Esophagus squamous epithelium (tissue), 5 donors: ENCODE measurements around the gene GABRA5. TPM values are rescaled to one million over a fixed set of nuclear protein-coding genes. Genes with fewer than 3 reads are reported as not detected.
"Not testable (repeated sequence)": the region's sequence is repeated elsewhere in the genome, so short reads cannot be mapped to it uniquely, and the experiment has no call there.

Source experiments
- DNase-seq: peaks from one replicate; lab custom pipeline; 2025; lab: John Stamatoyannopoulos, UW
- H3K27ac ChIP-seq, 4 donors: fragments of 200-600 bp; sonication (generic); one replicate each; pipeline ENCODE4 v1.5.1; 2016 to 2019; ENCODE audit warnings: mild to moderate bottlenecking in 1 of 4
- H3K27me3 ChIP-seq, 4 donors: fragments of 200-600 bp; sonication (generic); 1 replicate in 3 of 4; 2 replicates in 1 of 4; pipeline versions ENCODE4 v1.5.1 to v1.6.0; 2017 to 2021; ENCODE audit warnings: antibody characterized with exemption in 1 of 4
- H3K36me3 ChIP-seq, 3 donors: fragments of 200-600 bp; sonication (generic); one replicate each; pipeline ENCODE4 v1.5.1; 2016 to 2019
- H3K4me1 ChIP-seq, 3 donors: fragments of 200-600 bp; sonication (generic); one replicate each; pipeline ENCODE4 v1.5.1; 2017 to 2019
- H3K4me3 ChIP-seq, 4 donors: fragments of 200-600 bp; sonication (generic); 1 replicate in 3 of 4; 2 replicates in 1 of 4; pipeline ENCODE4 v1.5.1; 2016 to 2019; ENCODE audit warnings: mild to moderate bottlenecking in 2 of 4, moderate library complexity in 1 of 4
- H3K9me3 ChIP-seq, 3 donors: fragments of 200-600 bp; sonication (generic); one replicate each; pipeline ENCODE4 v1.5.1; 2016 to 2019
- POLR2A ChIP-seq, 4 donors: fragments of 450-650 bp; IDR thresholded peaks; one replicate each; pipeline ENCODE4 v1.6.1; 2017; ENCODE audit warnings: antibody characterized with exemption in 4 of 4, mild to moderate bottlenecking in 4 of 4, moderate library complexity in 3 of 4
- WGBS, 2 donors: methylation state at CpG; one replicate each; pipeline ENCODE4 v1.1.5; 2018; 5-methylcytosine and 5-hydroxymethylcytosine counted together
- intact Hi-C: fragments of 100-400 bp; cut with DNase I; formaldehyde crosslinking; loops from one replicate; pipeline ENCODE4 v1.15.0; 2022
- total RNA-seq, 4 donors: library from RNA; depleted of rRNA; stranded (reverse); fragments of >200 nt; gene quantifications; one replicate each; pipeline ENCODE4 v1.1.0, GENCODE V29; 2016
- TF ChIP-seq, protein P1 (sequence below), 6 experiments: fragments of 450-650 bp in 4 of 6; fragments of 200-600 bp in 2 of 6; sonication (generic) in 2 of 6; IDR thresholded peaks; one replicate each; pipeline ENCODE4 v1.5.1; 2016 to 2019; ENCODE audit warnings: antibody characterized with exemption in 6 of 6, mild to moderate bottlenecking in 4 of 6, moderate library complexity in 4 of 6
- donor health status: DM: yes; HTN: yes; CAD: no.

The GABRA5 gene
- under 1 TPM in 2 of 4 donors, not detected in 2; 0.57 TPM for total RNA-seq

DNA sequence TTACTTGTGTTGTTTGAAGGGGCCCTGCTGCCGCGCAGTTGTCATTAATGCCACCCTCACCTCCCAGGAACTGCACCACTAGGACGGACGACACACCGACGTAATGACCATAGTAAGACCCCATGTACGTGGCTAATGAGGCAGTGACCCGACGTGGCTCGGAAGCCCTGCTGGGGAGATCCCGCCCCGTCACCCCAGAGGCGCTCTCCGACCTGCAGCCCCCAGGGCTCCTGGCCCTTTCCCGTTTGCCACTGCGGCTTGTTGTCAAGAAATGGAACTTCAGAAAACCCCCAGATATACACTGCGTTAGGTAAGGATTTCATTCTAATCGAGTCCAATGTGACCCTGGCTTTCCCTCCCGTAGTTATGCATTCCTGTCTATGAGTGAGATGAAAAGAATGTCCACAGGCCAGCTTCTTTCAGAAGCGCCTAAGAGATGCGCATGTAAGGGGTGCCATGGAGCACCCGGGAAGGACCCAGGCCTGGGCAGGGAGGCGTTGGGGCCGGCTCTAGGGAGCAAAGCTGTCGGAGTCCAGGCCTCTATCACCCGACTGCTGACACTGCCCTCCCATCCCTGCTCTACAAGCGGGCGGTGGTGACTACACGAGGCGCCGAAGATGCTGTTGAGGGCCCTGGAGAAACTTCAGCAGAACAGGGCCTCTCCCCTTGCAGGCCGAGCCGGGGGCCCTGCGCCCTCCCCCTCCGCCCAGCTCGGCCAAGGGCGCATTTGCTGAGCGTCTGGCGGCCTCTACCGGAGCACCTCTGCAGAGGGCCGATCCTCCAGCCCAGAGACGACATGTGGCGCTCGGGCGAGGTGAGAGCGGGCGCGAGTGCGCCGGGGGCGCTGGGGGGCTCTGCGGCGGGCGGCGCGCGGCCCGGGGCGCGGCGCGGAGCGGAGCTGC is at the start of gene GABRA5:
Gene GABRA5 (plus strand): TSS at position 765 of the 902 bp plus-strand sequence. CDS start 2,187 bp downstream, outside the sequence.
- H3K36me3 ChIP-seq: no peaks in the 10 kb centered on the region
- H3K27ac ChIP-seq: no peak within 1 kb of the TSS
- no peak for DNase-seq
- WGBS, 2 donors: 22 to 47% methylated on average over 9 to 17 of the region's 63 CpGs
- H3K9me3 ChIP-seq: no peaks in the 10 kb centered on the region
- intact Hi-C loops: no loop called here
- peak within 1 kb of the TSS in 3 of 4 donors; percentile 28 to 45 (median 31) for H3K4me3 ChIP-seq
- TF ChIP-seq, protein P1, sequence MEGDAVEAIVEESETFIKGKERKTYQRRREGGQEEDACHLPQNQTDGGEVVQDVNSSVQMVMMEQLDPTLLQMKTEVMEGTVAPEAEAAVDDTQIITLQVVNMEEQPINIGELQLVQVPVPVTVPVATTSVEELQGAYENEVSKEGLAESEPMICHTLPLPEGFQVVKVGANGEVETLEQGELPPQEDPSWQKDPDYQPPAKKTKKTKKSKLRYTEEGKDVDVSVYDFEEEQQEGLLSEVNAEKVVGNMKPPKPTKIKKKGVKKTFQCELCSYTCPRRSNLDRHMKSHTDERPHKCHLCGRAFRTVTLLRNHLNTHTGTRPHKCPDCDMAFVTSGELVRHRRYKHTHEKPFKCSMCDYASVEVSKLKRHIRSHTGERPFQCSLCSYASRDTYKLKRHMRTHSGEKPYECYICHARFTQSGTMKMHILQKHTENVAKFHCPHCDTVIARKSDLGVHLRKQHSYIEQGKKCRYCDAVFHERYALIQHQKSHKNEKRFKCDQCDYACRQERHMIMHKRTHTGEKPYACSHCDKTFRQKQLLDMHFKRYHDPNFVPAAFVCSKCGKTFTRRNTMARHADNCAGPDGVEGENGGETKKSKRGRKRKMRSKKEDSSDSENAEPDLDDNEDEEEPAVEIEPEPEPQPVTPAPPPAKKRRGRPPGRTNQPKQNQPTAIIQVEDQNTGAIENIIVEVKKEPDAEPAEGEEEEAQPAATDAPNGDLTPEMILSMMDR (IDR thresholded peaks at IDR 0.05): peak in 1 of 6 experiments; percentile 11
- no peak for TF ChIP-seq POLR2A (IDR thresholded peaks at IDR 0.05)
- H3K27me3 ChIP-seq: peaks cover 0 to 57% (median 8%) of the 10 kb centered on the region in 4 donors
- H3K4me1 ChIP-seq: peaks cover 4 to 23% (median 9%) of the 10 kb centered on the region in 3 donors

GRCh38 chr15:26831191-26831590 is 35.7 kb upstream of the GABRA5 start:
- H3K9me3 ChIP-seq, H3K4me1 ChIP-seq, intact Hi-C loops, H3K27ac ChIP-seq, H3K36me3 ChIP-seq, DNase-seq, H3K27me3 ChIP-seq, H3K4me3 ChIP-seq: not testable (repeated sequence)
- 100% methylated on average over 1 of the region's 36 CpGs; no CpG with 5 or more reads in 1 of the 2 donors for WGBS, 2 donors

GRCh38 chr15:26831951-26832350 is 34.9 kb upstream of the GABRA5 start:
- H3K4me3 ChIP-seq: no peak overlapping the region
- no peaks in the 10 kb centered on the region for H3K36me3 ChIP-seq
- H3K27ac ChIP-seq: no peak overlapping the region
- TF ChIP-seq POLR2A (IDR thresholded peaks at IDR 0.05): no peak
- TF ChIP-seq, protein P1 (IDR thresholded peaks at IDR 0.05): no peak
- peaks cover 0 to 3% (median 0%) of the 10 kb centered on the region in 3 donors for H3K9me3 ChIP-seq
- H3K4me1 ChIP-seq: no peaks in the 10 kb centered on the region
- no peaks in the 10 kb centered on the region for H3K27me3 ChIP-seq
- intact Hi-C loops: no loop called here
- no peak for DNase-seq
- WGBS, 2 donors: 92 to 93% methylated on average over 7 of the region's 7 CpGs

GRCh38 chr15:26838742-26839460 is 28.0 kb upstream of the GABRA5 start:
- Histone ChIP-seq H3K27me3 (peaks cover 0 to 31% (median 0%) of the 10 kb centered on the region in 4 donors), H3K4me1 (no peaks in the 10 kb centered on the region), H3K36me3 (no peaks in the 10 kb centered on the region), H3K9me3 (peaks cover 0 to 3% (median 3%) of the 10 kb centered on the region in 3 donors), H3K27ac (no peak overlapping the region), H3K4me3 (no peak overlapping the region)
- 77 to 85% methylated on average over 20 to 21 of the region's 26 CpGs for WGBS, 2 donors
- TF ChIP-seq POLR2A (IDR thresholded peaks at IDR 0.05): no peak
- TF ChIP-seq, protein P1 (IDR thresholded peaks at IDR 0.05): peak in 1 of 6 experiments; percentile 30
- no peak for DNase-seq
- intact Hi-C loops: no loop called here

GRCh38 chr15:26841514-26841913 is 25.3 kb upstream of the GABRA5 start:
- Histone ChIP-seq H3K9me3 (peaks cover 0 to 3% (median 0%) of the 10 kb centered on the region in 3 donors), H3K27me3 (peaks cover 0 to 31% (median 0%) of the 10 kb centered on the region in 4 donors), H3K4me3 (no peak overlapping the region), H3K36me3 (no peaks in the 10 kb centered on the region), H3K27ac (no peak overlapping the region), H3K4me1 (no peaks in the 10 kb centered on the region)
- intact Hi-C loops: no loop called here
- TF ChIP-seq, protein P1 (IDR thresholded peaks at IDR 0.05): no peak
- TF ChIP-seq POLR2A (IDR thresholded peaks at IDR 0.05): no peak
- WGBS, 2 donors: 58 to 61% methylated on average over 10 of the region's 10 CpGs
- no peak for DNase-seq
